ENCODE data around the gene GPR3. TPM values are rescaled to one million over a fixed set of nuclear protein-coding genes. Genes with fewer than 3 reads are reported as not detected.

The GPR3 gene
- total and polyA plus RNA-seq, 4 donors, result under 0.01 to 0.30 TPM; not detected in 2

GRCh38 chr1:27377760-27378495 is 14.5 kb upstream of the GPR3 start:
- Histone ChIP-seq H3K36me3 (ENCODE audit: control insufficient read depth in 4 of 4, insufficient read depth in 3 of 4, low read depth in 1 of 4, low read length in 3 of 4) (no peaks in the 10 kb centered on the region), H3K27ac (ENCODE audit: low read depth in 1 of 2, low read length in 2 of 2) (no peak overlapping the region), H3K27me3 (ENCODE audit: control insufficient read depth in 4 of 4, insufficient read depth in 4 of 4, low read length in 3 of 4) (no peaks in the 10 kb centered on the region), H3K9me3 (ENCODE audit: control insufficient read depth in 4 of 4, low read length in 3 of 4) (no peaks in the 10 kb centered on the region), H3K4me3 (ENCODE audit: low read depth in 1 of 3, low read length in 3 of 3) (no peak overlapping the region), H3K9ac (ENCODE audit: low read depth in 1 of 2, low read length in 2 of 2) (no peak overlapping the region), H3K4me1 (ENCODE audit: control insufficient read depth in 4 of 4, insufficient read depth in 4 of 4, low read length in 3 of 4) (no peaks in the 10 kb centered on the region)
- no peak for TF ChIP-seq HNF4A (conservative IDR thresholded peaks at IDR 0.05)
- 91% methylated on average over 12 of the region's 12 CpGs for WGBS
- no peak for DNase-seq (ENCODE audit: low spot score)

GRCh38 chr1:27379564-27380122 is 12.8 kb upstream of the GPR3 start:
- no peak overlapping the region for H3K4me3 ChIP-seq (ENCODE audit: low read depth in 1 of 3, low read length in 3 of 3)
- WGBS, result 85% methylated on average over 11 of the region's 11 CpGs
- H3K36me3 ChIP-seq (ENCODE audit: control insufficient read depth in 4 of 4, insufficient read depth in 3 of 4, low read depth in 1 of 4, low read length in 3 of 4), result no peaks in the 10 kb centered on the region
- H3K9ac ChIP-seq (ENCODE audit: low read depth in 1 of 2, low read length in 2 of 2), result no peak overlapping the region
- DNase-seq (ENCODE audit: low spot score), result no peak
- H3K9me3 ChIP-seq (ENCODE audit: control insufficient read depth in 4 of 4, low read length in 3 of 4), result no peaks in the 10 kb centered on the region
- no peak overlapping the region for H3K27ac ChIP-seq (ENCODE audit: low read depth in 1 of 2, low read length in 2 of 2)
- no peaks in the 10 kb centered on the region for H3K4me1 ChIP-seq (ENCODE audit: control insufficient read depth in 4 of 4, insufficient read depth in 4 of 4, low read length in 3 of 4)
- no peaks in the 10 kb centered on the region for H3K27me3 ChIP-seq (ENCODE audit: control insufficient read depth in 4 of 4, insufficient read depth in 4 of 4, low read length in 3 of 4)
- TF ChIP-seq NR2F2 (IDR thresholded peaks at IDR 0.05) (no peak), JUND (IDR thresholded peaks at IDR 0.05) (no peak), ATF3 (IDR thresholded peaks at IDR 0.05) (no peak), TAF1 (conservative IDR thresholded peaks at IDR 0.05) (no peak), FOXA2 (IDR thresholded peaks at IDR 0.05) (no peak), GABPA (IDR thresholded peaks at IDR 0.05 in 1 of 2, conservative IDR thresholded peaks at IDR 0.05 in 1 of 2) (no peak), RXRA (IDR thresholded peaks at IDR 0.05) (no peak), EGR1 (IDR thresholded peaks at IDR 0.05; ENCODE audit: low read depth in 2 of 2) (no peak), HNF4A (conservative IDR thresholded peaks at IDR 0.05) (no peak), SP1 (IDR thresholded peaks at IDR 0.05) (no peak), YY1 (IDR thresholded peaks at IDR 0.05) (no peak), RAD21 (IDR thresholded peaks at IDR 0.05) (no peak), REST (IDR thresholded peaks at IDR 0.05) (no peak), HNF4G (IDR thresholded peaks at IDR 0.05) (no peak), FOXA1 (IDR thresholded peaks at IDR 0.05) (no peak)
- TF ChIP-seq, protein P1, sequence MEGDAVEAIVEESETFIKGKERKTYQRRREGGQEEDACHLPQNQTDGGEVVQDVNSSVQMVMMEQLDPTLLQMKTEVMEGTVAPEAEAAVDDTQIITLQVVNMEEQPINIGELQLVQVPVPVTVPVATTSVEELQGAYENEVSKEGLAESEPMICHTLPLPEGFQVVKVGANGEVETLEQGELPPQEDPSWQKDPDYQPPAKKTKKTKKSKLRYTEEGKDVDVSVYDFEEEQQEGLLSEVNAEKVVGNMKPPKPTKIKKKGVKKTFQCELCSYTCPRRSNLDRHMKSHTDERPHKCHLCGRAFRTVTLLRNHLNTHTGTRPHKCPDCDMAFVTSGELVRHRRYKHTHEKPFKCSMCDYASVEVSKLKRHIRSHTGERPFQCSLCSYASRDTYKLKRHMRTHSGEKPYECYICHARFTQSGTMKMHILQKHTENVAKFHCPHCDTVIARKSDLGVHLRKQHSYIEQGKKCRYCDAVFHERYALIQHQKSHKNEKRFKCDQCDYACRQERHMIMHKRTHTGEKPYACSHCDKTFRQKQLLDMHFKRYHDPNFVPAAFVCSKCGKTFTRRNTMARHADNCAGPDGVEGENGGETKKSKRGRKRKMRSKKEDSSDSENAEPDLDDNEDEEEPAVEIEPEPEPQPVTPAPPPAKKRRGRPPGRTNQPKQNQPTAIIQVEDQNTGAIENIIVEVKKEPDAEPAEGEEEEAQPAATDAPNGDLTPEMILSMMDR (IDR thresholded peaks at IDR 0.05; ENCODE audit: low read depth, low read length, missing input control), result no peak
- TF ChIP-seq, protein P2, sequence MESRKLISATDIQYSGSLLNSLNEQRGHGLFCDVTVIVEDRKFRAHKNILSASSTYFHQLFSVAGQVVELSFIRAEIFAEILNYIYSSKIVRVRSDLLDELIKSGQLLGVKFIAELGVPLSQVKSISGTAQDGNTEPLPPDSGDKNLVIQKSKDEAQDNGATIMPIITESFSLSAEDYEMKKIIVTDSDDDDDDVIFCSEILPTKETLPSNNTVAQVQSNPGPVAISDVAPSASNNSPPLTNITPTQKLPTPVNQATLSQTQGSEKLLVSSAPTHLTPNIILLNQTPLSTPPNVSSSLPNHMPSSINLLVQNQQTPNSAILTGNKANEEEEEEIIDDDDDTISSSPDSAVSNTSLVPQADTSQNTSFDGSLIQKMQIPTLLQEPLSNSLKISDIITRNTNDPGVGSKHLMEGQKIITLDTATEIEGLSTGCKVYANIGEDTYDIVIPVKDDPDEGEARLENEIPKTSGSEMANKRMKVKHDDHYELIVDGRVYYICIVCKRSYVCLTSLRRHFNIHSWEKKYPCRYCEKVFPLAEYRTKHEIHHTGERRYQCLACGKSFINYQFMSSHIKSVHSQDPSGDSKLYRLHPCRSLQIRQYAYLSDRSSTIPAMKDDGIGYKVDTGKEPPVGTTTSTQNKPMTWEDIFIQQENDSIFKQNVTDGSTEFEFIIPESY (IDR thresholded peaks at IDR 0.05), result no peak
- TF ChIP-seq, protein P3, sequence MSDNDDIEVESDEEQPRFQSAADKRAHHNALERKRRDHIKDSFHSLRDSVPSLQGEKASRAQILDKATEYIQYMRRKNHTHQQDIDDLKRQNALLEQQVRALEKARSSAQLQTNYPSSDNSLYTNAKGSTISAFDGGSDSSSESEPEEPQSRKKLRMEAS (IDR thresholded peaks at IDR 0.05), result no peak
